Measurements from ENCODE around the gene RASSF5.

The RASSF5 gene

GRCh38 chr1:206518206-206518605, 10.9 kb downstream of the RASSF5 start:
- no peak for DNase-seq

GRCh38 chr1:206518743-206519142, 11.4 kb downstream of the RASSF5 start:
- no peak for DNase-seq

- DNase-seq: no peak
Observed at GRCh38 chr1:206521127-206521526, 13.8 kb downstream of the RASSF5 start.

GRCh38 chr1:206521694-206522402, 14.5 kb downstream of the RASSF5 start:
- no peak for DNase-seq

- DNase-seq: no peak
Observed at GRCh38 chr1:206524739-206525364, 17.5 kb downstream of the RASSF5 start.

- DNase-seq: no peak
Observed at GRCh38 chr1:206526064-206526911, 19.0 kb downstream of the RASSF5 start.

- no peak for DNase-seq
Observed at GRCh38 chr1:206529425-206529824, 22.1 kb downstream of the RASSF5 start.

- DNase-seq: no peak
Observed at GRCh38 chr1:206532368-206532767, 25.0 kb downstream of the RASSF5 start.

GRCh38 chr1:206534552-206534951, 27.2 kb downstream of the RASSF5 start:
- no peak for DNase-seq

- DNase-seq: no peak
Observed at GRCh38 chr1:206535853-206536188, 28.5 kb downstream of the RASSF5 start.

GRCh38 chr1:206537141-206537540, 29.8 kb downstream of the RASSF5 start:
- DNase-seq: no peak

- DNase-seq: no peak
Observed at GRCh38 chr1:206538086-206538770, 30.9 kb downstream of the RASSF5 start.

GRCh38 chr1:206538901-206539640, 31.7 kb downstream of the RASSF5 start:
- DNase-seq: no peak

- no peak for DNase-seq
Observed at GRCh38 chr1:206540044-206540780, 32.9 kb downstream of the RASSF5 start.

GRCh38 chr1:206541236-206541833, 34.0 kb downstream of the RASSF5 start:
- DNase-seq: no peak

- no peak for DNase-seq
Observed at GRCh38 chr1:206544562-206545257, 37.4 kb downstream of the RASSF5 start.

GRCh38 chr1:206545351-206545750, 38.0 kb downstream of the RASSF5 start:
- DNase-seq: no peak

GRCh38 chr1:206547104-206547503, 39.8 kb downstream of the RASSF5 start:
- DNase-seq: no peak

GRCh38 chr1:206550446-206550845, 43.1 kb downstream of the RASSF5 start:
- DNase-seq: no peak

GRCh38 chr1:206551296-206551985, 44.1 kb downstream of the RASSF5 start:
- no peak for DNase-seq

Measured in activated gamma-delta T cell (primary cell).